ENCODE results near the gene RHOU.
A peak's percentile ranks its signal among the peaks of the same experiment; 100 is the strongest.
"Not testable (repeated sequence)": the region's sequence is repeated elsewhere in the genome, so short reads cannot be mapped to it uniquely, and the experiment has no call there.

Gene RHOU

GRCh38 chr1:228734881-228735801, at the start of gene RHOU:
Gene RHOU (plus strand): TSS chr1:228735479. CDS start chr1:228735743, 264 bp downstream.
- Histone ChIP-seq H2AFZ (ENCODE audit: low read length, unreplicated experiment) (peak within 1 kb of the TSS; percentile 54), H3K4me3 (ENCODE audit: low read depth, low read length) (peak within 1 kb of the TSS; percentile 83), H3K4me1 (ENCODE audit: control insufficient read depth, insufficient read depth, low read length, unreplicated experiment) (peaks cover 3% of the 10 kb centered on the region), H3K36me3 (ENCODE audit: insufficient read depth, low read length) (no peaks in the 10 kb centered on the region), H3K79me2 (ENCODE audit: control insufficient read depth, insufficient read depth, low read length, unreplicated experiment) (no peaks in the 10 kb centered on the region), H3K27ac (ENCODE audit: low read depth, low read length) (no peak within 1 kb of the TSS), H3K27me3 (ENCODE audit: insufficient read depth, low read length) (peaks cover 10% of the 10 kb centered on the region)

- H3K27ac ChIP-seq (ENCODE audit: low read depth, low read length) = no peak overlapping the region
- no peaks in the 10 kb centered on the region for H3K79me2 ChIP-seq (ENCODE audit: control insufficient read depth, insufficient read depth, low read length, unreplicated experiment)
- no peaks in the 10 kb centered on the region for H3K27me3 ChIP-seq (ENCODE audit: insufficient read depth, low read length)
- H3K4me1 ChIP-seq (ENCODE audit: control insufficient read depth, insufficient read depth, low read length, unreplicated experiment) = peaks cover 9% of the 10 kb centered on the region
- no peaks in the 10 kb centered on the region for H3K36me3 ChIP-seq (ENCODE audit: insufficient read depth, low read length)
- H2AFZ ChIP-seq (ENCODE audit: low read length, unreplicated experiment) = no peak overlapping the region
- H3K4me3 ChIP-seq (ENCODE audit: low read depth, low read length) = no peak overlapping the region
Measured at GRCh38 chr1:228687587-228687986, 47.7 kb upstream of the RHOU start.

- Histone ChIP-seq H3K27me3 (ENCODE audit: insufficient read depth, low read length) (no peaks in the 10 kb centered on the region), H3K4me1 (ENCODE audit: control insufficient read depth, insufficient read depth, low read length, unreplicated experiment) (peaks cover 9% of the 10 kb centered on the region), H2AFZ (ENCODE audit: low read length, unreplicated experiment) (no peak overlapping the region), H3K4me3 (ENCODE audit: low read depth, low read length) (no peak overlapping the region), H3K27ac (ENCODE audit: low read depth, low read length) (no peak overlapping the region), H3K79me2 (ENCODE audit: control insufficient read depth, insufficient read depth, low read length, unreplicated experiment) (no peaks in the 10 kb centered on the region), H3K36me3 (ENCODE audit: insufficient read depth, low read length) (no peaks in the 10 kb centered on the region)
Measured at GRCh38 chr1:228689255-228689654, 46.0 kb upstream of the RHOU start.

GRCh38 chr1:228691211-228691610, 44.1 kb upstream of the RHOU start:
- H3K27ac ChIP-seq (ENCODE audit: low read depth, low read length) = no peak overlapping the region
- no peak overlapping the region for H2AFZ ChIP-seq (ENCODE audit: low read length, unreplicated experiment)
- no peak overlapping the region for H3K4me3 ChIP-seq (ENCODE audit: low read depth, low read length)

GRCh38 chr1:228691926-228692325, 43.4 kb upstream of the RHOU start:
- Histone ChIP-seq H3K4me3 (ENCODE audit: low read depth, low read length) (no peak overlapping the region), H2AFZ (ENCODE audit: low read length, unreplicated experiment) (no peak overlapping the region), H3K36me3 (ENCODE audit: insufficient read depth, low read length) (no peaks in the 10 kb centered on the region), H3K4me1 (ENCODE audit: control insufficient read depth, insufficient read depth, low read length, unreplicated experiment) (peaks cover 3% of the 10 kb centered on the region), H3K79me2 (ENCODE audit: control insufficient read depth, insufficient read depth, low read length, unreplicated experiment) (no peaks in the 10 kb centered on the region), H3K27ac (ENCODE audit: low read depth, low read length) (no peak overlapping the region), H3K27me3 (ENCODE audit: insufficient read depth, low read length) (no peaks in the 10 kb centered on the region)

More at GRCh38 chr1:228691211-228691610, 44.1 kb upstream of the RHOU start:
- Histone ChIP-seq H3K36me3 (ENCODE audit: insufficient read depth, low read length) (no peaks in the 10 kb centered on the region), H3K27me3 (ENCODE audit: insufficient read depth, low read length) (no peaks in the 10 kb centered on the region), H3K79me2 (ENCODE audit: control insufficient read depth, insufficient read depth, low read length, unreplicated experiment) (no peaks in the 10 kb centered on the region), H3K4me1 (ENCODE audit: control insufficient read depth, insufficient read depth, low read length, unreplicated experiment) (no peaks in the 10 kb centered on the region)

- not testable (repeated sequence) for H3K27ac ChIP-seq (ENCODE audit: low read depth, low read length); H3K27me3 ChIP-seq (ENCODE audit: insufficient read depth, low read length); H3K36me3 ChIP-seq (ENCODE audit: insufficient read depth, low read length); H3K79me2 ChIP-seq (ENCODE audit: control insufficient read depth, insufficient read depth, low read length, unreplicated experiment); H3K4me3 ChIP-seq (ENCODE audit: low read depth, low read length); H2AFZ ChIP-seq (ENCODE audit: low read length, unreplicated experiment)
- peaks cover 11% of the 10 kb centered on the region for H3K4me1 ChIP-seq (ENCODE audit: control insufficient read depth, insufficient read depth, low read length, unreplicated experiment)
Measured at GRCh38 chr1:228694447-228694846, 40.8 kb upstream of the RHOU start.

GRCh38 chr1:228695015-228695955, 40.0 kb upstream of the RHOU start:
- peaks cover 11% of the 10 kb centered on the region for H3K4me1 ChIP-seq (ENCODE audit: control insufficient read depth, insufficient read depth, low read length, unreplicated experiment)
- no peak overlapping the region for H3K27ac ChIP-seq (ENCODE audit: low read depth, low read length)
- no peaks in the 10 kb centered on the region for H3K27me3 ChIP-seq (ENCODE audit: insufficient read depth, low read length)
- H2AFZ ChIP-seq (ENCODE audit: low read length, unreplicated experiment) = no peak overlapping the region
- H3K4me3 ChIP-seq (ENCODE audit: low read depth, low read length) = no peak overlapping the region
- H3K36me3 ChIP-seq (ENCODE audit: insufficient read depth, low read length) = no peaks in the 10 kb centered on the region
- no peaks in the 10 kb centered on the region for H3K79me2 ChIP-seq (ENCODE audit: control insufficient read depth, insufficient read depth, low read length, unreplicated experiment)

- Histone ChIP-seq H3K36me3 (ENCODE audit: insufficient read depth, low read length) (no peaks in the 10 kb centered on the region), H3K27ac (ENCODE audit: low read depth, low read length) (no peak overlapping the region), H3K79me2 (ENCODE audit: control insufficient read depth, insufficient read depth, low read length, unreplicated experiment) (no peaks in the 10 kb centered on the region), H3K4me3 (ENCODE audit: low read depth, low read length) (no peak overlapping the region), H3K27me3 (ENCODE audit: insufficient read depth, low read length) (no peaks in the 10 kb centered on the region), H2AFZ (ENCODE audit: low read length, unreplicated experiment) (no peak overlapping the region), H3K4me1 (ENCODE audit: control insufficient read depth, insufficient read depth, low read length, unreplicated experiment) (peaks cover 11% of the 10 kb centered on the region)
Measured at GRCh38 chr1:228697207-228698016, 37.9 kb upstream of the RHOU start.

GRCh38 chr1:228698017-228698329, 37.3 kb upstream of the RHOU start:
- no peaks in the 10 kb centered on the region for H3K36me3 ChIP-seq (ENCODE audit: insufficient read depth, low read length)
- H3K4me3 ChIP-seq (ENCODE audit: low read depth, low read length) = no peak overlapping the region
- no peaks in the 10 kb centered on the region for H3K27me3 ChIP-seq (ENCODE audit: insufficient read depth, low read length)
- H2AFZ ChIP-seq (ENCODE audit: low read length, unreplicated experiment) = no peak overlapping the region
- H3K79me2 ChIP-seq (ENCODE audit: control insufficient read depth, insufficient read depth, low read length, unreplicated experiment) = no peaks in the 10 kb centered on the region
- peaks cover 11% of the 10 kb centered on the region for H3K4me1 ChIP-seq (ENCODE audit: control insufficient read depth, insufficient read depth, low read length, unreplicated experiment)
- no peak overlapping the region for H3K27ac ChIP-seq (ENCODE audit: low read depth, low read length)

GRCh38 chr1:228702433-228702832, 32.8 kb upstream of the RHOU start:
- Histone ChIP-seq H3K4me3 (ENCODE audit: low read depth, low read length) (no peak overlapping the region), H3K36me3 (ENCODE audit: insufficient read depth, low read length) (no peaks in the 10 kb centered on the region), H3K4me1 (ENCODE audit: control insufficient read depth, insufficient read depth, low read length, unreplicated experiment) (peaks cover 4% of the 10 kb centered on the region), H3K27me3 (ENCODE audit: insufficient read depth, low read length) (no peaks in the 10 kb centered on the region), H3K27ac (ENCODE audit: low read depth, low read length) (no peak overlapping the region), H2AFZ (ENCODE audit: low read length, unreplicated experiment) (no peak overlapping the region), H3K79me2 (ENCODE audit: control insufficient read depth, insufficient read depth, low read length, unreplicated experiment) (no peaks in the 10 kb centered on the region)

Data from ACC112 (cell line).